ENCODE data around the gene TMEM245.
"Not testable (repeated sequence)": the region's sequence is repeated elsewhere in the genome, so short reads cannot be mapped to it uniquely, and the experiment has no call there.

The TMEM245 gene

GRCh38 chr9:109063760-109064159 is 56.0 kb downstream of the TMEM245 start:
- no peak for DNase-seq (ENCODE audit: low read depth)

GRCh38 chr9:109062543-109062942 is 57.2 kb downstream of the TMEM245 start:
- DNase-seq (ENCODE audit: low read depth) = no peak

GRCh38 chr9:109060191-109060590 is 59.6 kb downstream of the TMEM245 start:
- no peak for DNase-seq (ENCODE audit: low read depth)

GRCh38 chr9:109053121-109053520 is 66.6 kb downstream of the TMEM245 start:
- DNase-seq (ENCODE audit: low read depth) = not testable (repeated sequence)

GRCh38 chr9:109052416-109052815 is 67.3 kb downstream of the TMEM245 start:
- DNase-seq (ENCODE audit: low read depth) = no peak

GRCh38 chr9:109051733-109052132 is 68.0 kb downstream of the TMEM245 start:
- no peak for DNase-seq (ENCODE audit: low read depth)

GRCh38 chr9:109050444-109050843 is 69.3 kb downstream of the TMEM245 start:
- no peak for DNase-seq (ENCODE audit: low read depth)

GRCh38 chr9:109048822-109049221 is 70.9 kb downstream of the TMEM245 start:
- no peak for DNase-seq (ENCODE audit: low read depth)

- no peak for DNase-seq (ENCODE audit: low read depth)
These were observed 72.5 kb downstream of the TMEM245 start for GRCh38 chr9:109047259-109047658.

GRCh38 chr9:109046346-109046745 is 73.4 kb downstream of the TMEM245 start:
- no peak for DNase-seq (ENCODE audit: low read depth)

- no peak for DNase-seq (ENCODE audit: low read depth)
These were observed 76.2 kb downstream of the TMEM245 start for GRCh38 chr9:109043578-109043977.

- DNase-seq (ENCODE audit: low read depth) = no peak
These were observed 79.2 kb downstream of the TMEM245 start for GRCh38 chr9:109040571-109040970.

- no peak for DNase-seq (ENCODE audit: low read depth)
These were observed 80.2 kb downstream of the TMEM245 start for GRCh38 chr9:109039539-109039938.

- no peak for DNase-seq (ENCODE audit: low read depth)
These were observed 81.6 kb downstream of the TMEM245 start for GRCh38 chr9:109037946-109038715.

GRCh38 chr9:109036744-109037680 is 82.7 kb downstream of the TMEM245 start:
- no peak for DNase-seq (ENCODE audit: low read depth)

- DNase-seq (ENCODE audit: low read depth) = no peak
These were observed 83.9 kb downstream of the TMEM245 start for GRCh38 chr9:109035684-109036423.

GRCh38 chr9:109033941-109034700 is 85.6 kb downstream of the TMEM245 start:
- DNase-seq (ENCODE audit: low read depth) = no peak

- no peak for DNase-seq (ENCODE audit: low read depth)
These were observed 88.5 kb downstream of the TMEM245 start for GRCh38 chr9:109031241-109031640.

GRCh38 chr9:109030426-109030825 is 89.3 kb downstream of the TMEM245 start:
- no peak for DNase-seq (ENCODE audit: low read depth)

- DNase-seq (ENCODE audit: low read depth) = no peak
These were observed 91.3 kb downstream of the TMEM245 start for GRCh38 chr9:109028457-109028856.

GRCh38 chr9:109027176-109027575 is 92.6 kb downstream of the TMEM245 start:
- no peak for DNase-seq (ENCODE audit: low read depth)

GRCh38 chr9:109026306-109026705 is 93.4 kb downstream of the TMEM245 start:
- DNase-seq (ENCODE audit: low read depth) = no peak

Measured in GM04504 (cell line).